ENCODE data around the gene CDH12.
A peak's percentile ranks its signal among the peaks of the same experiment; 100 is the strongest.
"Not testable (repeated sequence)": the region's sequence is repeated elsewhere in the genome, so short reads cannot be mapped to it uniquely, and the experiment has no call there.

CDH12 gene

GRCh38 chr5:22852807-22853660, at the start of gene CDH12:
CDH12 (minus strand) TSS chr5:22853344.
- DNase-seq, result peak; percentile 85

- no peak for DNase-seq
These were observed 48.7 kb upstream of the CDH12 start for GRCh38 chr5:22901885-22902284.

GRCh38 chr5:22900801-22901310, 47.7 kb upstream of the CDH12 start:
- DNase-seq, result no peak

- DNase-seq, result no peak
These were observed 46.2 kb upstream of the CDH12 start for GRCh38 chr5:22899341-22899740.

- no peak for DNase-seq
These were observed 43.0 kb upstream of the CDH12 start for GRCh38 chr5:22896152-22896551.

- no peak for DNase-seq
These were observed 39.3 kb upstream of the CDH12 start for GRCh38 chr5:22892441-22892840.

- DNase-seq, result no peak
These were observed 36.6 kb upstream of the CDH12 start for GRCh38 chr5:22889720-22890119.

- DNase-seq, result no peak
These were observed 34.4 kb upstream of the CDH12 start for GRCh38 chr5:22887566-22887965.

- DNase-seq, result not testable (repeated sequence)
These were observed 5.8 kb upstream of the CDH12 start for GRCh38 chr5:22858911-22859310.

GRCh38 chr5:22855824-22856223, 2.7 kb upstream of the CDH12 start:
- DNase-seq, result no peak

GRCh38 chr5:22850981-22851380, 2.2 kb downstream of the CDH12 start:
- DNase-seq, result no peak

- no peak for DNase-seq
These were observed 6.5 kb downstream of the CDH12 start for GRCh38 chr5:22846693-22847092.

GRCh38 chr5:22844636-22845035, 8.5 kb downstream of the CDH12 start:
- DNase-seq, result peak; percentile 19

GRCh38 chr5:22844155-22844554, 9.0 kb downstream of the CDH12 start:
- DNase-seq, result peak; percentile 28

GRCh38 chr5:22842574-22842973, 10.6 kb downstream of the CDH12 start:
- DNase-seq, result no peak

- DNase-seq, result no peak
These were observed 15.3 kb downstream of the CDH12 start for GRCh38 chr5:22837803-22838202.

GRCh38 chr5:22835686-22836085, 17.5 kb downstream of the CDH12 start:
- DNase-seq, result peak; percentile 53

GRCh38 chr5:22793463-22793862, 59.7 kb downstream of the CDH12 start:
- no peak for DNase-seq

- no peak for DNase-seq
These were observed 65.3 kb downstream of the CDH12 start for GRCh38 chr5:22787807-22788206.

- DNase-seq, result no peak
These were observed 65.7 kb downstream of the CDH12 start for GRCh38 chr5:22787398-22787797.

- no peak for DNase-seq
These were observed 72.4 kb downstream of the CDH12 start for GRCh38 chr5:22780756-22781155.

- no peak for DNase-seq
These were observed 73.6 kb downstream of the CDH12 start for GRCh38 chr5:22779499-22779898.

GRCh38 chr5:22776285-22776684, 76.9 kb downstream of the CDH12 start:
- DNase-seq, result no peak

- not testable (repeated sequence) for DNase-seq
These were observed 78.9 kb downstream of the CDH12 start for GRCh38 chr5:22774214-22774613.

GRCh38 chr5:22764736-22765135, 88.4 kb downstream of the CDH12 start:
- no peak for DNase-seq

Measured in retina (tissue), 1 donor.